HG02884 (cell line): ENCODE data around the gene SNAPC2.
"Not testable (repeated sequence)": the region's sequence is repeated elsewhere in the genome, so short reads cannot be mapped to it uniquely, and the experiment has no call there.

Experiments used
- ATAC-seq: cut with Tn5 transposase; IDR thresholded peaks from one replicate; pipeline ENCODE4 v1.9.1; 2021; ENCODE audit warnings: mild to moderate bottlenecking, moderate library complexity; ENCODE audit not compliant: unreplicated experiment

SNAPC2 gene

GRCh38 chr19:7908742-7909461 lies 11.2 kb upstream of the SNAPC2 start:
- ATAC-seq = no peak

- ATAC-seq = no peak
These were observed 10.6 kb upstream of the SNAPC2 start for GRCh38 chr19:7909471-7910067.

GRCh38 chr19:7910321-7911161 lies 9.6 kb upstream of the SNAPC2 start:
- ATAC-seq = no peak

- ATAC-seq = no peak
These were observed 8.5 kb upstream of the SNAPC2 start for GRCh38 chr19:7911508-7912143.

- ATAC-seq = no peak
These were observed 7.9 kb upstream of the SNAPC2 start for GRCh38 chr19:7912144-7912696.

- ATAC-seq = no peak
These were observed 7.2 kb upstream of the SNAPC2 start for GRCh38 chr19:7912697-7913564.

- no peak for ATAC-seq
These were observed 6.5 kb upstream of the SNAPC2 start for GRCh38 chr19:7913652-7914051.

GRCh38 chr19:7914099-7914498 lies 6.0 kb upstream of the SNAPC2 start:
- ATAC-seq = no peak

- ATAC-seq = no peak
These were observed 5.5 kb upstream of the SNAPC2 start, which contains the start of gene TGFBR3L for GRCh38 chr19:7914598-7915045. Gene TGFBR3L (plus strand): TSS chr19:7914830.

GRCh38 chr19:7915250-7916102 lies 4.7 kb upstream of the SNAPC2 start:
- ATAC-seq = no peak

- ATAC-seq = no peak
These were observed 3.8 kb upstream of the SNAPC2 start for GRCh38 chr19:7916103-7916954.

- no peak for ATAC-seq
These were observed 3.2 kb upstream of the SNAPC2 start for GRCh38 chr19:7916955-7917266.

GRCh38 chr19:7917267-7918061 lies 2.7 kb upstream of the SNAPC2 start:
- no peak for ATAC-seq

- ATAC-seq = not testable (repeated sequence)
These were observed 2.0 kb upstream of the SNAPC2 start for GRCh38 chr19:7918062-7918614.

- ATAC-seq = no peak
These were observed 1.3 kb upstream of the SNAPC2 start for GRCh38 chr19:7918615-7919421.
